Chondrocyte (in vitro differentiated cells): Measurements from ENCODE around the gene PDXK. TPM values are rescaled to one million over a fixed set of nuclear protein-coding genes. Genes with fewer than 3 reads are reported as not detected.

Source experiments
- DNase-seq: peaks from one replicate; pipeline ENCODE4 v3.0.0; 2021; ENCODE audit warnings: mixed read lengths, low spot score
- H3K27ac Mint-ChIP-seq: one replicate; pipeline ENCODE4 v1.8.0; 2021; ENCODE audit warnings: mild to moderate bottlenecking, moderate library complexity, mixed read lengths; ENCODE audit not compliant: unreplicated experiment
- H3K27me3 Mint-ChIP-seq: 2 replicates; pipeline ENCODE4 v1.8.0; 2021; ENCODE audit warnings: low read depth, mixed read lengths
- H3K36me3 Mint-ChIP-seq: 2 replicates; pipeline ENCODE4 v1.8.0; 2021; ENCODE audit warnings: low read depth, mixed read lengths
- H3K4me1 Mint-ChIP-seq: 2 replicates; pipeline ENCODE4 v1.8.0; 2021; ENCODE audit warnings: low read depth, mild to moderate bottlenecking, mixed read lengths
- H3K4me3 Mint-ChIP-seq: one replicate; pipeline ENCODE4 v1.8.0; 2021; ENCODE audit warnings: mild to moderate bottlenecking, moderate library complexity, mixed read lengths; ENCODE audit not compliant: unreplicated experiment
- H3K9me3 Mint-ChIP-seq: 2 replicates; pipeline ENCODE4 v1.8.0; 2021; ENCODE audit warnings: low read depth, mixed read lengths
- total RNA-seq: library from RNA; stranded (reverse); gene quantifications from 3 replicates; pipeline ENCODE4 v1.2.1, GENCODE V29; 2021
- TF ChIP-seq, protein P1 (sequence below): fragments of 200-600 bp; sonication (generic); IDR thresholded peaks from 2 replicates; pipeline ENCODE4 v1.5.0; 2021; ENCODE audit warnings: antibody characterized with exemption, mild to moderate bottlenecking, moderate library complexity

Gene PDXK
- total RNA-seq, 1 donor from 2014 or later: 213 TPM

GRCh38 chr21:43739621-43740435, 20.9 kb downstream of the PDXK start:
- H3K36me3 Mint-ChIP-seq: peaks cover 17% of the 10 kb centered on the region
- H3K27ac Mint-ChIP-seq: peak overlapping the region; percentile 57
- H3K4me3 Mint-ChIP-seq: no peak overlapping the region
- H3K4me1 Mint-ChIP-seq: peaks cover 19% of the 10 kb centered on the region
- no peaks in the 10 kb centered on the region for H3K9me3 Mint-ChIP-seq
- no peaks in the 10 kb centered on the region for H3K27me3 Mint-ChIP-seq
- TF ChIP-seq, protein P1, sequence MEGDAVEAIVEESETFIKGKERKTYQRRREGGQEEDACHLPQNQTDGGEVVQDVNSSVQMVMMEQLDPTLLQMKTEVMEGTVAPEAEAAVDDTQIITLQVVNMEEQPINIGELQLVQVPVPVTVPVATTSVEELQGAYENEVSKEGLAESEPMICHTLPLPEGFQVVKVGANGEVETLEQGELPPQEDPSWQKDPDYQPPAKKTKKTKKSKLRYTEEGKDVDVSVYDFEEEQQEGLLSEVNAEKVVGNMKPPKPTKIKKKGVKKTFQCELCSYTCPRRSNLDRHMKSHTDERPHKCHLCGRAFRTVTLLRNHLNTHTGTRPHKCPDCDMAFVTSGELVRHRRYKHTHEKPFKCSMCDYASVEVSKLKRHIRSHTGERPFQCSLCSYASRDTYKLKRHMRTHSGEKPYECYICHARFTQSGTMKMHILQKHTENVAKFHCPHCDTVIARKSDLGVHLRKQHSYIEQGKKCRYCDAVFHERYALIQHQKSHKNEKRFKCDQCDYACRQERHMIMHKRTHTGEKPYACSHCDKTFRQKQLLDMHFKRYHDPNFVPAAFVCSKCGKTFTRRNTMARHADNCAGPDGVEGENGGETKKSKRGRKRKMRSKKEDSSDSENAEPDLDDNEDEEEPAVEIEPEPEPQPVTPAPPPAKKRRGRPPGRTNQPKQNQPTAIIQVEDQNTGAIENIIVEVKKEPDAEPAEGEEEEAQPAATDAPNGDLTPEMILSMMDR: no peak
- DNase-seq: peak; percentile 93

GRCh38 chr21:43740497-43741156, 21.7 kb downstream of the PDXK start:
- peaks cover 13% of the 10 kb centered on the region for H3K4me1 Mint-ChIP-seq
- H3K36me3 Mint-ChIP-seq: peaks cover 20% of the 10 kb centered on the region
- no peaks in the 10 kb centered on the region for H3K27me3 Mint-ChIP-seq
- H3K4me3 Mint-ChIP-seq: no peak overlapping the region
- TF ChIP-seq, protein P1: no peak
- H3K9me3 Mint-ChIP-seq: no peaks in the 10 kb centered on the region
- peak overlapping the region; percentile 84 for H3K27ac Mint-ChIP-seq
- no peak for DNase-seq

DNA sequence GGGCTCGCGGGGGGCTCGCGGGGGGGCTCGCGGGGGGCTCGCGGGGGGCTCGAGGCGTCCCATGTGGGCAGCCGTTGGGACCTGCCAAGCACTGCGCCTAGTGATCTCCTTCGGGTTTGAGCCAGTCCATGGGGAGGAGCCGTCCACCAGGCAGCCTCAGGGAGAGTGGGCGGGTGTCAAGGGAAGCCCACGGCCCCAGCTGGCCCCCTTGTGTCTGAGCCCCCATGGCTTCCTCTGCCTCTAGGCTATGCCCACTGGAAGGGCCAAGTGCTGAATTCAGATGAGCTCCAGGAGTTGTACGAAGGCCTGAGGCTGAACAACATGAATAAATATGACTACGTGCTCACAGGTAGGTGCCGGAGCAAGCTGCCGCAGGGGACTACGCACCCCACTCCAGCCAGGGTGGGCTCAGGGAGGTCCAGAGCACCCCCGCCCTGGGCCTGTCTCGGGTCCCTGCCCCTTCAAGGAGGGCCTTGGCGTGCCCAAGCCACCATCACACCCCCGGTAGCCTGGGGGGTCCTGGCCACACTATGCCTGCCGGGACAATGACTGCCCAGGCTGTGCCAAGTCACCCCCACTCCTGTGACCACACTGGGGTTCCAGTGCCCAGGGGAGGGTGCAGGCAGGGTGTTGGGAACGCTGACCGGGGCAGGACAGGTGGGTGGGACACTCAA, 22.6 kb downstream of the PDXK start:
- H3K4me3 Mint-ChIP-seq: no peak overlapping the region
- no peaks in the 10 kb centered on the region for H3K9me3 Mint-ChIP-seq
- no peaks in the 10 kb centered on the region for H3K27me3 Mint-ChIP-seq
- H3K4me1 Mint-ChIP-seq: peaks cover 8% of the 10 kb centered on the region
- H3K27ac Mint-ChIP-seq: peak overlapping the region; percentile 12
- TF ChIP-seq, protein P1: no peak
- peaks cover 21% of the 10 kb centered on the region for H3K36me3 Mint-ChIP-seq
- no peak for DNase-seq

DNA sequence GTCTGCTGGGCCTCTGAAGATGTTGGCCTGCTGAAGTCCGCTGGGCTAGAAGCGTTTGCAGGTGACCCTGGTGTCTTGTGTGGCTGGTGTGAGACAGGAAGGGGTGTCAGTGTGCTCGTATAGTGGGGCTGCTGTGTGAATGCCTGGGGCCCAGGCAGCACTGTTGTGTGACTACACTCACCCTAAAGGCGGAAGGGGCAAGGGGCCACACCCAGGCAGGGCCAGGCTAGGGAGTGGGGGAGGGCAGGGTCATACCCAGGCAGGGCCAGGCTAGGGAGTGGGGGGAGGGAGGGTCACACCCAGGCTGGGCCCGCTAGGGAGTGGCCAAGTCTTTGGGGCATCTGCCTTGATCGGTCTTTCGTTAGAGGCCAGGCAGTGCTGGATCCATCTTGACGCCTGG, 25.0 kb downstream of the PDXK start:
- Mint-ChIP-seq H3K9me3 (no peaks in the 10 kb centered on the region), H3K4me3 (no peak overlapping the region), H3K4me1 (peaks cover 7% of the 10 kb centered on the region), H3K27me3 (no peaks in the 10 kb centered on the region), H3K27ac (no peak overlapping the region), H3K36me3 (peaks cover 27% of the 10 kb centered on the region)
- TF ChIP-seq, protein P1: no peak
- DNase-seq: no peak

GRCh38 chr21:43744725-43745124, 25.8 kb downstream of the PDXK start:
- Mint-ChIP-seq H3K27ac (no peak overlapping the region), H3K4me3 (no peak overlapping the region), H3K36me3 (peaks cover 31% of the 10 kb centered on the region), H3K27me3 (no peaks in the 10 kb centered on the region), H3K4me1 (peaks cover 10% of the 10 kb centered on the region), H3K9me3 (no peaks in the 10 kb centered on the region)
- TF ChIP-seq, protein P1: no peak
- no peak for DNase-seq
